ENCODE data around the gene PHF2.

PHF2 gene

GRCh38 chr9:93678199-93679019, 102.0 kb downstream of the PHF2 start:
- no peak for DNase-seq (ENCODE audit: low spot score)

GRCh38 chr9:93679536-93680442, 103.4 kb downstream of the PHF2 start:
- no peak for DNase-seq (ENCODE audit: low spot score)

GRCh38 chr9:93680443-93681268, 104.3 kb downstream of the PHF2 start:
- DNase-seq (ENCODE audit: low spot score): no peak

GRCh38 chr9:93681269-93682154, 105.1 kb downstream of the PHF2 start:
- DNase-seq (ENCODE audit: low spot score): no peak

- DNase-seq (ENCODE audit: low spot score): peak; percentile 11
These were observed 106.0 kb downstream of the PHF2 start for GRCh38 chr9:93682155-93682968.

- DNase-seq (ENCODE audit: low spot score): no peak
These were observed 107.1 kb downstream of the PHF2 start for GRCh38 chr9:93683331-93684134.

GRCh38 chr9:93684161-93684765, 107.9 kb downstream of the PHF2 start:
- DNase-seq (ENCODE audit: low spot score): no peak

GRCh38 chr9:93684806-93685543, 108.6 kb downstream of the PHF2 start:
- DNase-seq (ENCODE audit: low spot score): no peak

GRCh38 chr9:93686127-93686879, 109.9 kb downstream of the PHF2 start:
- DNase-seq (ENCODE audit: low spot score): no peak

- DNase-seq (ENCODE audit: low spot score): no peak
These were observed 110.5 kb downstream of the PHF2 start for GRCh38 chr9:93686880-93687236.

- no peak for DNase-seq (ENCODE audit: low spot score)
These were observed 114.2 kb downstream of the PHF2 start for GRCh38 chr9:93690618-93691017.

GRCh38 chr9:93693129-93693528, 116.7 kb downstream of the PHF2 start:
- no peak for DNase-seq (ENCODE audit: low spot score)

GRCh38 chr9:93697352-93698139, 121.2 kb downstream of the PHF2 start:
- DNase-seq (ENCODE audit: low spot score): no peak

- no peak for DNase-seq (ENCODE audit: low spot score)
These were observed 121.9 kb downstream of the PHF2 start for GRCh38 chr9:93698140-93698908.

- DNase-seq (ENCODE audit: low spot score): no peak
These were observed 123.3 kb downstream of the PHF2 start for GRCh38 chr9:93699650-93700049.
